Nephron progenitor cell (in vitro differentiated cells): ENCODE measurements around the gene HEATR5A.
A peak's percentile ranks its signal among the peaks of the same experiment; 100 is the strongest.

Experiments
- DNase-seq: peaks from one replicate; pipeline ENCODE4 v3.0.0; 2021
- H3K27ac Mint-ChIP-seq: 2 replicates; pipeline ENCODE4 v1.8.0; 2021; ENCODE audit warnings: mild to moderate bottlenecking, moderate library complexity, mixed read lengths
- H3K27me3 Mint-ChIP-seq: 2 replicates; pipeline ENCODE4 v1.8.0; 2021; ENCODE audit warnings: mild to moderate bottlenecking, low read depth, mixed read lengths; ENCODE audit not compliant: poor library complexity
- H3K36me3 Mint-ChIP-seq: 2 replicates; pipeline ENCODE4 v1.8.0; 2021; ENCODE audit warnings: low read depth, mixed read lengths
- H3K4me1 Mint-ChIP-seq: 2 replicates; pipeline ENCODE4 v1.8.0; 2021; ENCODE audit warnings: mixed read lengths
- H3K4me3 Mint-ChIP-seq: 2 replicates; pipeline ENCODE4 v1.8.0; 2021; ENCODE audit warnings: mild to moderate bottlenecking, moderate library complexity, mixed read lengths
- H3K9me3 Mint-ChIP-seq: 2 replicates; pipeline ENCODE4 v1.8.0; 2021; ENCODE audit warnings: mild to moderate bottlenecking, moderate library complexity, mixed read lengths
- CTCF ChIP-seq: fragments of 200-600 bp; sonication (generic); IDR thresholded peaks from 2 replicates; pipeline ENCODE4 v1.5.0; 2021; ENCODE audit warnings: antibody characterized with exemption

HEATR5A gene

GRCh38 chr14:31429791-31430190 lies 9.4 kb upstream of the HEATR5A start:
- Mint-ChIP-seq H3K27me3 (peaks cover 5% of the 10 kb centered on the region), H3K36me3 (peaks cover 19% of the 10 kb centered on the region), H3K4me1 (no peaks in the 10 kb centered on the region), H3K4me3 (no peak overlapping the region), H3K27ac (no peak overlapping the region), H3K9me3 (peaks cover 25% of the 10 kb centered on the region)
- DNase-seq, result no peak
- TF ChIP-seq CTCF, result no peak

- Mint-ChIP-seq H3K27me3 (peaks cover 5% of the 10 kb centered on the region), H3K27ac (no peak overlapping the region), H3K4me1 (no peaks in the 10 kb centered on the region), H3K4me3 (no peak overlapping the region), H3K9me3 (peaks cover 22% of the 10 kb centered on the region), H3K36me3 (peaks cover 18% of the 10 kb centered on the region)
- TF ChIP-seq CTCF, result no peak
- DNase-seq, result no peak
Observed at GRCh38 chr14:31428011-31428410, 7.7 kb upstream of the HEATR5A start.

- Mint-ChIP-seq H3K27me3 (peaks cover 5% of the 10 kb centered on the region), H3K36me3 (peaks cover 7% of the 10 kb centered on the region), H3K4me1 (no peaks in the 10 kb centered on the region), H3K9me3 (peaks cover 10% of the 10 kb centered on the region), H3K4me3 (no peak overlapping the region), H3K27ac (no peak overlapping the region)
- no peak for DNase-seq
- no peak for TF ChIP-seq CTCF
Observed at GRCh38 chr14:31426663-31427062, 6.3 kb upstream of the HEATR5A start.

- Mint-ChIP-seq H3K36me3 (no peaks in the 10 kb centered on the region), H3K9me3 (peaks cover 5% of the 10 kb centered on the region), H3K4me3 (no peak overlapping the region), H3K27me3 (peaks cover 5% of the 10 kb centered on the region), H3K4me1 (no peaks in the 10 kb centered on the region), H3K27ac (no peak overlapping the region)
- TF ChIP-seq CTCF, result no peak
- DNase-seq, result no peak
Observed at GRCh38 chr14:31425905-31426304, 5.6 kb upstream of the HEATR5A start.

GRCh38 chr14:31421200-31421599 lies 850 bp upstream of the HEATR5A start:
- Mint-ChIP-seq H3K4me1 (peaks cover 17% of the 10 kb centered on the region), H3K27me3 (peaks cover 3% of the 10 kb centered on the region), H3K4me3 (peak overlapping the region; percentile 86), H3K9me3 (no peaks in the 10 kb centered on the region), H3K27ac (no peak overlapping the region), H3K36me3 (peaks cover 6% of the 10 kb centered on the region)
- TF ChIP-seq CTCF, result no peak
- no peak for DNase-seq

- peak; percentile 80 for DNase-seq
Observed at GRCh38 chr14:31419967-31420318, 407 bp downstream of the HEATR5A start.

More at GRCh38 chr14:31419967-31420318, 407 bp downstream of the HEATR5A start:
- Mint-ChIP-seq H3K27me3 (no peaks in the 10 kb centered on the region), H3K36me3 (peaks cover 6% of the 10 kb centered on the region), H3K4me3 (peak overlapping the region; percentile 86), H3K9me3 (no peaks in the 10 kb centered on the region), H3K27ac (peak overlapping the region; percentile 97), H3K4me1 (peaks cover 17% of the 10 kb centered on the region)
- no peak for TF ChIP-seq CTCF
